NCI-H82 treated with DMSO at 0.1 percent for 48 hours (cell line): Measurements from ENCODE around the gene NTM.

ENCODE experiments used
- DNase-seq: peaks from one replicate; lab custom pipeline; 2025; ENCODE audit not compliant: unreplicated experiment; lab: John Stamatoyannopoulos, UW

The NTM gene

GRCh38 chr11:131372234-131372962 is 2.0 kb downstream of the NTM start:
- DNase-seq: no peak

DNA sequence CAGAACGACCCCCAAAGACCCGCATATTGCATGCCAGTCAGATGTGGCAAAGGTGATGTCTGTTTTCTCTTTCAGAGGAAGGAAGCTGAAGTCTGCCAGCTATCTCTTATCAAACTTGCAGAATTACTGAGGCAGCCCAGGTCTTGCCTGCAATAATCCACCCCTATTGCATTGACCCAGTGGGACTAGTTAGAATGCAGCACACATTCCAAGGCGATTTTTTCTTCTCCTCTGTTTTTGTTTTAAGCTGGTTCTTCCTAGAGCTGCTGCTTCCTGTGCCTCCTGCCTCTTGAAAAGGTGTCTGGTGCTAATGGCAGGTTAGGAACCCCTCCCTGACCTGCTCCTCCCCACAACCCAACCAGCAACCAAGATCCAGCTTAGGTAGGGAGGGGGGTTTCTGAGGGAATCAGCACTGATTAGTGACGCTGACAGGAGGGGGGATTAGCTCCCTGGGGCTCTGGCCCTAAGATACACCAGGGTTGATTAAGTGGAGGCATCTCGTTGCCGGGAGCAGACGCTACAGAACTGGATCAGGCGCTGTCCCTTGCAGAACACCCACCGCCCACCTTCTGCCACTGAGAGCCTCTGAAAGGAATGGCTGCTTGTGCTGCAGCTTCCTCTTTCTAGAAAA is 2.8 kb downstream of the NTM start:
- peak; percentile 81 for DNase-seq

DNA sequence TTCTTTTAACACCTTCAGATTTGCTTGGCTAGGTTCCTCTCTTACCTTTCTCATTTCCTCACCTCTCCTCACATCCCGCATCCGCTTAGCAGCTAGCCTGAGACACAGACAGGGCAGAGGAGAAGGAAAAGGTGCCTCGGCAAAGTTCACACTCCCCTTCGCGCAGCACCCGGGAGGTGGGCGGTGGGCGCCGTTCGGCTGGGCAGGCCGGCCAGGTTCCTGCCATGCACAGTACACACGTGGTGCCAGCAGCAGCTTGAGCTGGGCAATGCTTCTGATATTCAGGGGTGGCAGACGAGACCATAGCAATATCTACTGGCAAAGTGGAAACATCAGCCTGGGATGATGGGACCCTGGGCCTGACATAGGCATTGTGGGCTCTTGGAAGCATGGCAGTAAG is 3.3 kb downstream of the NTM start:
- no peak for DNase-seq

DNA sequence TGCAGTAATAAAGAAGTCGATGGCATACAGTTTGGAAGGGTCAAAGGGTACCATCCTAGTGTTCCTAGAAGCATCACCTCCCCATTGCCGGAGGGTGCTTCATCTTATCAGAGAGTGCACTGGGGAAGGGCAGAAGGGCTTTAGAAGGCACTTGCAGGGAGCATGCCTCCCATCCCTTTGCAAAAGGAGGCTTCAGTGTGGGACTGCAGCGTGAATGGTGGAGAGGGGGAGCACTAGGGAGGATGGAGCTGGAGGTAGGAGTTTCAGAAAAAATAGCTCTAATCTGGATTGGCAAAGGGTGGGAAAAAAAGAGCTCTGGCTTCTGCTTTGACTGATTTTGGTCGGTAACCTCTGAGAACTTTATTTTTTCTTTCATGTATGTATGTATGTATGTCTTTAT is 5.0 kb downstream of the NTM start:
- DNase-seq: no peak

GRCh38 chr11:131375915-131376314 is 5.5 kb downstream of the NTM start:
- DNase-seq: no peak

DNA sequence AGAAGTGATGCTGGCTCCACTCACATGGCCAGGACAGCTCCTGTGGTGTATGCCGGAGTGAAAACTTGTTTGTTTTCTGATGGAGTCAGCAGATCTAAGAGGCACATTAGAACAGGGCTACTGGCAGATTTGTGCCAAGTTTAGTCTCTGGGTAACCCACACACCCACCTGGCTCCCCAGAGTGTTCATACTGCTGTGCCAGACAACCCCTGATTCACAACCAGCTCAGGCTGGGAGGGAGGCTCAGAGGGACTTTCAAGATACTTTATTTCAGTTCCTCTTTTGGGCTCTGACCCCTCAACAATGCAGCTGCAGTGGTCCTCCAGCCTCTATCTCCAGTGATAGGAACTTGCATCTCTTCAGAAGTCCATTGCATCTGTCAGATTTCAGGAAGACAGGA is 8.5 kb downstream of the NTM start:
- DNase-seq: no peak

GRCh38 chr11:131385763-131386390 is 15.5 kb downstream of the NTM start:
- no peak for DNase-seq

- no peak for DNase-seq
Observed at GRCh38 chr11:131386408-131386807, 16.0 kb downstream of the NTM start.

- DNase-seq: no peak
Observed at GRCh38 chr11:131388030-131388429, 17.6 kb downstream of the NTM start.

GRCh38 chr11:131389582-131389981 is 19.2 kb downstream of the NTM start:
- DNase-seq: peak; percentile 67

DNA sequence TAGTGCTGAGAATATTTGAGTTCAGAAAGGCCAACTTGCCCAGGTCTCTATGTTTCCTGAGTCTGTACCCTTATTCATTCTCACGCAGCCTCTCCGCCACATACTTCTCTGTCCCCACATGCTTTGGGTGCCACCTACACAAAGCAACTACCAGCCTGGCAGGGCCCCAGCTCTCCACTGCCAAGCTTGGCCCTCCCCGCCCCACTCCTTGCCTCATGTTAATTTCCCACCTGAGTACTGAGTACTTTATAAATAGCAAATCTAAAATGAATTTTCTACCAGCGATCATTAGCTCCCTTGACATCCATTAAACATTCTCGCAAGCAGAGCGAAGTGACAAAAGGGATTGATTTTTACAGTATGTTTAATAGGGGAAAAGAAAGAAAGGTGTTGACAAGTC is 20.8 kb downstream of the NTM start:
- no peak for DNase-seq

DNA sequence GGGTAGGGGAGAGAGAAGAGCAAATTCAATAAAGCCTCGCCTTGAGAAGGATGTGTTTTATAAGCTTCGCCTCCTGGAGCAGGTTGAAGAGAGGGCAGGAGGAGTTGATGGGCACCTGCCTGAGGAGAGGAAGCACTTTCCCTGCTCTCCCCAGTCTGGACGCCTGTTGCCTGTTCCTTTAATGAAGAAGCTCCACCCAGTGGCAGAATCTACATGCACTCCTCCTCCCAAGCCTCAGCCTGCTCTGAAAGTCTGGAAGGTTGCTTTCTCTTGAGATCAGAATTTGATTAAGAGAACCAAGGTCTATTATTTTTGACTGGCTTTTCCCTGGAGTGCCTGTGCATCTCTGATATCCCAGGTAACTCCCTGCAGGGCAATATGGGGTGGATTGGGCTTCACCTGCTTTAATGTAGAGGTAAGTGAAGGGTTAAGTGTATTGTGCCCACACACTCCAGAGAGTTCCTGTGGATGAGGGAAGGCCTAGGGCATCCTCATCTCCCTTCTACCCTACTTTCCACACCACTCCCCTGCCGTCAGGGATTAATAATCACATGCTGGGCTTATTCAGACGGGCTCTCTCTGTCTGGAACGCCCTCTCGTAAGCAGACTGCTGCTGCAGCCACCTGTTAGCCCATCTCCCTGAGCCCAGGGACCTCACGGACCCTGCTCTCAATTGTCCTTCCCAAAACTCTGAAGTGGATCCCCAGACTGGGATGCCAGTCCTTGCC is 22.3 kb downstream of the NTM start:
- DNase-seq: peak; percentile 74

GRCh38 chr11:131393691-131394090 is 23.3 kb downstream of the NTM start:
- DNase-seq: no peak

DNA sequence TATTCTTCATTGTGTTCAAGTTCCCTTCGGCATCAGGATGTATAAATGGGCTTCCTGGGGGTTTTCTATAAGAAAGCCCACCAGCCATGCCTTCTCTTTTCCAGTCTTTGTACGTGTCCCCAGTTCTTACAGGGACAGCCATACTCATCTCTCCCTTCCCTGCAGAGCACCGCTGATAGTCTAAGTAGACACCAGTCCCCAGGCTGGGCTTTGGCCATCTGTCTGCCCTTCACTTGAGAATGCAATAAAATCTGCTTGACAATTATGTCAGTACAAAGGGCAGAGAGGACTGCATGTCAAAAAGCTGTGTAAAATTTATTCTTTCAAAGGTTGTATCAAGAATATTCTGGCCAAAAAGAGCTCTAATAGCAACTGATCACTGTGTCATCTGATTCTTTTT is 27.3 kb downstream of the NTM start:
- peak; percentile 30 for DNase-seq

DNA sequence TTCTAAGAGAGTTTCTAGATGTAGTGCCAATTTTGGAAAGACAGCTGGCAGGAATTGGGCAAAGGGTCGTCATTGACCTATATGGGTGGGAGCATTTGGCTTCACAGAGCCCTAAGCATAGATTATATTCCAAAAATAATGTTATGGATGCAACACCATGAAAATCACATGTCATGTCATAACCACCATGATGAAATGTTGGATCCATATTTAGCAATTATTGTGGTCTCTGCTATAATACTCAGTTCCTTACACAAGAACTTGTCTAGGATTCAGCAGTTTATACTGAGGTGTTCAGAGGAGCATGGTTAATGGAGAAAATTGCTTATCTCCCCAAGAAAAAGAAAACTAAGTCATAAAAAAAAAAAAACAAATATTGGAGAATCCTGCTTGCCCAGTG is 31.6 kb downstream of the NTM start:
- DNase-seq: no peak

GRCh38 chr11:131404010-131404409 is 33.6 kb downstream of the NTM start:
- DNase-seq: no peak

DNA sequence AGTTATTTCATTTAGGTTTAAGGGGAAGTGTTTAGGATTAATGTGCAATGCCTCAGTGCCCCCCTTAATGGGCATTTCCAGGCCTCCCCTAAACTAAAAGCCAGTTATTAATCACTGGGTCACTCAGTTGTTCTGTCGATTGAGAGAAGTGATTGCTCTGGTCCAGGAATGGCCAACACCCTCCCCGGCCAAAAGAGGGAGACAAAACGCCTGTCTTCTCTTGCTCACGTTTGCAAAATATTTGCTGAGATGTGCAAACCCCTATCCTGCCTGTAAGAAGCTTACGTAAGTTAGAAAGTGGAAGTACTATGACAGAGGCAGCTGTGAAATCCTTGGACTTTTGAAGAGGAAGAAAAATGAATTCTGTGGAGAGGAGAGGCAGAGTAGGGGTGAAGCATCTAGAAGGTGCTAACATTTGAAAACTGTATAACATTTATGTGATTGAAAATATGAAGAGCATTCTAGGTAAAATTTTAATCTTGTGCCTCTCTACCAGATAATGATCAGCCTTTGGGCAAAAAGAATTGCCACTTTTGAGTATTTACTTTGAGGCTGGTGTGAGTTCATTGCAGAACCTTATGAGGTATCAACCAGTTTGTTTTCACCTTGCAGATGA is 37.7 kb downstream of the NTM start:
- peak; percentile 52 for DNase-seq

DNA sequence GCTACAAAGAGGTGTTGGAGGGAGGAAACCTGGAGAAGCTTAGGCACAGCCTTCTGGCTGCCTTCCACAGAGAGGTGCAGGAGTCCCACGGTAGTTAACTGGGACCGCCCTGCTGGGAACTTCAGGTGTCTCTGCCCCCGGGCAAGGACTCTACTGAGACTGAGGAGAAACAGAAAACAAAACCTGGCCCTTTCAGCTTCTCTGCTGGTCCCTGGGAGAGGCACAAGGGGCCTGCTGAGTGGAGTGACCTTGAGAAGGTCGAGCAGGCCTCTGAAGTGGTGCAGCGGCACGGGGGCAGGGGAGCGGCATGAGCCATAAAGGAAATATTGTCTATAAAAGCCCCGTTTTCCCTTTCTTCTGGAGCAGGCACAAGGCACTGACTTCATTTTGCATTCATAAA is 38.9 kb downstream of the NTM start:
- DNase-seq: no peak

GRCh38 chr11:131411636-131412035 is 41.2 kb downstream of the NTM start:
- no peak for DNase-seq

DNA sequence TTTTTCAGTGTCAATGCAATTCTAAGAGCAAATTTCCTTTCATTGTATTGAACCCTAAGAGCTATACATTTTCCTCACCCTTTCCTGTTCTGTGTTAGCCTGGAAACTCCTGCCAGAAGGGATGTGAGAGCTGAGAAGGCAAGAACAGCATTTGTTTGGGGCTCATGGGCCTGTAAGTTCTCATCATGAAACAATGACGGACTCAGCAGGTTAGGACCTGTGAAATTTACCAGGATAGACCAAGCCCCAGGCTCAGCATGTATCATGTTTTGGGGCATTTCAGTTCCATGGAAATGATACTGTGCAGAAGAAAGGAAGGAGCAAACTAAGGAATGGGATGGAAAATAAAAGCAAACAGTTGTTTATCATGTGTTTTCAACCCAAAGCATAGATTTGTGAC is 41.6 kb downstream of the NTM start:
- DNase-seq: no peak

GRCh38 chr11:131413217-131413616 is 42.8 kb downstream of the NTM start:
- DNase-seq: no peak
